Fibroblast of villous mesenchyme (primary cell): Measurements from ENCODE around the gene P2RY8. TPM values are rescaled to one million over a fixed set of nuclear protein-coding genes. Genes with fewer than 3 reads are reported as not detected.
"Not testable (repeated sequence)": the region's sequence is repeated elsewhere in the genome, so short reads cannot be mapped to it uniquely, and the experiment has no call there.

Source experiments
- DNase-seq: peaks from one replicate; pipeline ENCODE4 v3.0.0-alpha.2; 2010; ENCODE audit warnings: low read depth
- H3K4me3 ChIP-seq: 2 replicates; pipeline ENCODE4 v1.5.1; 2011; ENCODE audit warnings: low read depth, mild to moderate bottlenecking, low read length
- CTCF ChIP-seq: IDR thresholded peaks from 2 replicates; pipeline ENCODE4 v1.5.1; 2012; ENCODE audit warnings: low read depth, mild to moderate bottlenecking, low read length; ENCODE audit not compliant: insufficient read depth
- total RNA-seq: library from RNA; depleted of rRNA; stranded (reverse); fragments of >200 nt; gene quantifications from 2 replicates; pipeline ENCODE4 v1.2.3, GENCODE V29; 2012

P2RY8 gene
- total RNA-seq, 1 donor: not detected

- DNase-seq: no peak
- no peak for TF ChIP-seq CTCF
- no peak overlapping the region for H3K4me3 ChIP-seq
Observed at GRCh38 chrX:1576201-1576992, 39.4 kb upstream of the P2RY8 start.

GRCh38 chrX:1574181-1574580 is 37.2 kb upstream of the P2RY8 start:
- H3K4me3 ChIP-seq: not testable (repeated sequence)

DNA sequence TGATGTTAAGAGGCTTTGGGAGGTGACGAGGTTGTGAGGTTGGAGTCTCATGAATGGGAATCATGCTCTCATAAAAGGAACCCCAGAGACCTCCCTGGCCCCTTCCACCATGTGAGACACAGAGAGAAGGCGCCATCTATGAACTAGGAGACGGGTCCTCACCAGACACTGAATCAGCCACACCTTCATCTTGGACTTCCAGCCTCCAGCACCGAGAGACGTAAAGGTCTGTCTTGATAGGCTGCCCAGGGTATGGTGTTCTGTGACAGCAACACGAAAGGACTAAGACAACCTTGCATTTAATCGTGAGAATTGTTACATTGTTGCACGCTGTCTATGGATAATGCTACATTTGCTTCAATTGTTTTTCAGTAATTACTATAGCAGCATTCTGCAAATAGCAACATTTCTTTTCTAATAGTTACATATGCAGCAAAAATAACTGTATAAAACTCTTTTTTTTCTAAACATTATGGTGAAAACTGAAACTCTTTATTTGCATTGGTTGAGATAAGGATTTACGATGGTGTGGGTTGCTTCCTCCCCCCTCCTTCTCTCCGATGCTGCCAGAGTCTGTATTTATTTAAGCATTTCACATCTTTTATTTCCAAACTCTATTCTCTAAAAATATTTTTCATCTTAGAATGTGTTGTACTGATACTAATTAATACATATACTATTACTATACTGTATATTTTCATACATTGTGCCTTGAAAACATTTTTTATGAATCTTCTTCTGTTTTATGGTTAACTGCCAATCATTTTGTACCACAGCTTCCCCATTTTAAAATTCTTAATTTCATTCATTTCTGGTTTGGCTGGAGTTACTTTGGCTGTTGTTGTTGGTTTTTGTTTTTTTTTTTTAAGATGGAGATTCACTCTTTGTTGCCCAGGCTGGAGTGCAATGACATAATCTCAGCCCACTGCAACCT is 28.0 kb upstream of the P2RY8 start:
- H3K4me3 ChIP-seq: no peak overlapping the region
- DNase-seq: no peak
- no peak for TF ChIP-seq CTCF

More at GRCh38 chrX:1574181-1574580, 37.2 kb upstream of the P2RY8 start:
- not testable (repeated sequence) for DNase-seq

DNA sequence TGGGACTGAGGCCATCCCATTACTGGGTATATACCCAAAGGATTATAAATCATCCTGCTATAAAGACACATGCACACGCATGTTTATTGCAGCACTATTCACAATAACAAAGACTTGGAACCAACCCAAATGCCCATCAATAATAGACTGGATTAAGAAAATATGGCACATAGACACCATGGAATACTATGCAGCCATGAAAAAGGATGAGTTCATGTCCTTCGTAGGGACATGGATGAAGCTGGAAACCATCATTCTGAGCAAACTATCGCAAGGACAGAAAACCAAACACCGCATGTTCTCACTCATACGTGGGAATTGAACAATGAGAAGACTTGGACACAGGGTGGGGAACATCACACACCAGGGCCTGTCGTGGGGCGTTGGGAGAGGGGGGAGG is 27.1 kb upstream of the P2RY8 start:
- not testable (repeated sequence) for H3K4me3 ChIP-seq, DNase-seq

GRCh38 chrX:1561164-1561563 is 24.2 kb upstream of the P2RY8 start:
- no peak for TF ChIP-seq CTCF
- no peak for DNase-seq
- H3K4me3 ChIP-seq: no peak overlapping the region

DNA sequence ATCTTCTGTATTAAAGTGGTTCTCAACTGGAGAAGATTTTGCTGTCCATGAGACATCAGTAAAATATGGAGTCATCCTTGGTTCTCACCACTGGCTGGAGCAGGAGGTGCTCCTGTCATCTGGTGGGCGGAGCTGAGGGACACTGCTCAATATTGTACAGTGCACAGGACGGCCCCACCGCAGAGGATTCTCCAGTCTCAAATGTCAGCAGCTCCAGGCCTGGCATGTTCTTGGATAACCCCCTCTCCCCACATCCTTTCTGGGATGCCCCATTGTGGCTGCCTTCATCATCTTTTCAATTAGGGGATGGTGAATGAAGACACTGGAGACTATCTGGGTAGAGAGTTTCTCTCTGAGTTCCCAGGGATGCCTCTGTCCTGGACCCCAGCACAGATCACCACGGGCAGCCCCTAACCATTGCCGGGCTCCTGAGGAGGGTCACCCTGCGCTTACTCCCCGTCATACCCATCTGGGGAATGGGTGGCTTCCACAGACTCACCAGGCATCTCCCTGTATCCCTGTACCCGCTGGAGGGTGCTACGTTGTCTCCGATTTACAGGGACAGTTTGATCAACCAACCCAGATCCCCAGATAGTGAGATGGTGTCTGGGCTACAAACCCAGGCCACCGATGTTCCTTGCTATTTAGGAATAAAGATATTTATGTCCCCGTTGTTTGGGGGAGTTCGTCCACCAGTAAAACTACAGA is 21.9 kb upstream of the P2RY8 start:
- DNase-seq: no peak
- no peak for TF ChIP-seq CTCF
- H3K4me3 ChIP-seq: no peak overlapping the region

DNA sequence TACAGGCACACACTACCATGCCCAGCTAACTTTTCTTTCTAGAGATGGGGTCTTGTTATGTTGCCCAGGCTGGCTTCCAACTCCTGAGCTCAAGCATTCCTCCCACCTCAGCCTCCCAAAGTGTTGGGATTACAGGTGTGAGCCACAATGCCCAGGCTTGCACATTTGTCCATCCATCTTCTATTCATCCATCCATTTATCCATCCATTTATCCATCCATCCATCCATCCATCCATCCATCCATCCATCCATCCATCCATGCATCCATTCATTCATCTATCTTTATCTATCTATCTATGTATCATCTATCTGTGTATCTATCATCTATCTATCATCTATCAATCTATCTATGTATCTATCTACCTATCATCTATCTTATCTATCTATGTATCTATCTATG is 20.5 kb upstream of the P2RY8 start:
- H3K4me3 ChIP-seq, DNase-seq: not testable (repeated sequence)

DNA sequence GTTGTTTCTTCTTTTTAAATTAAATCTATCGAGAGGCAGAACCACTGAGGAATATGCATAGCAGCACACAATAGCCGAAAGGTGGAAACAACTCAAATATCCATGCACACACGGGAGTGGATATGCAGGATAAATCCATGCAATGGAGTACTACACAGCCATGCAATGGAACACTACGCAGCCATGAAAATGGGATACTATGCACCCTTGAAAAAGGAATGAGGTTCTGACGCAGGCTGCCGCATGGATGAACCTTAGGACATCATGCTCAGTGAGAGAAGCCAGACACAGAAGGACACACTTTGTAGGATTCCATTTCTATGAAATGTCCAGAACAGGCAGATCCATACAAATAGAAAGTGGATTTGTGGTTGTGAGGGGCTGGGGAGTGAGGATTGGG is 18.4 kb upstream of the P2RY8 start:
- TF ChIP-seq CTCF: no peak
- no peak for DNase-seq
- no peak overlapping the region for H3K4me3 ChIP-seq
